HG03066 (cell line): Measurements from ENCODE around the gene ACSS1.

Source experiments
- ATAC-seq: cut with Tn5 transposase; IDR thresholded peaks from one replicate; pipeline ENCODE4 v1.9.1; 2021; ENCODE audit warnings: low read depth; ENCODE audit not compliant: unreplicated experiment

The ACSS1 gene

GRCh38 chr20:24981282-24981681, 76.7 kb downstream of the ACSS1 start:
- no peak for ATAC-seq

- ATAC-seq: no peak
Measured at GRCh38 chr20:24980291-24981053, 77.5 kb downstream of the ACSS1 start.

- no peak for ATAC-seq
Measured at GRCh38 chr20:24979036-24979960, 78.6 kb downstream of the ACSS1 start.

GRCh38 chr20:24978513-24978912, 79.4 kb downstream of the ACSS1 start:
- no peak for ATAC-seq

DNA sequence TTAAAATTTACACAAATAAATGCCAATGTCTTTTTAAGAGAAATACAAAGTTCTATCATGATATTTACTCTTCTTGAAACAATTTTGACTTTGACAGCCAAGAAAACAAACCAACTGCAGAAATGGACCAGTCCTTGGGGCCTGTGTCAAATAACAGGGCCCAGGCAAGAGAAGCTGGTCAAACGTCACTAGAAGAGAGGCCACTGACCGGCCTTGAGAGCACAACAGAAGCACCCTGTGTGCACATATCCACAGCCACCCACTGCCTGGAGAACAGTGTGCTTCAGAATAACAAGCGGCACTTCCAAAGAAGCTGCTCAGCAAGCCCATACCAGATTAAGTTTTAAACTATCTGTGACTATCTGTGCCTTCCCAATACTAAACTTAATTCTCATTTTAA, 80.1 kb downstream of the ACSS1 start:
- no peak for ATAC-seq

- no peak for ATAC-seq
Measured at GRCh38 chr20:24977336-24977735, 80.6 kb downstream of the ACSS1 start.

DNA sequence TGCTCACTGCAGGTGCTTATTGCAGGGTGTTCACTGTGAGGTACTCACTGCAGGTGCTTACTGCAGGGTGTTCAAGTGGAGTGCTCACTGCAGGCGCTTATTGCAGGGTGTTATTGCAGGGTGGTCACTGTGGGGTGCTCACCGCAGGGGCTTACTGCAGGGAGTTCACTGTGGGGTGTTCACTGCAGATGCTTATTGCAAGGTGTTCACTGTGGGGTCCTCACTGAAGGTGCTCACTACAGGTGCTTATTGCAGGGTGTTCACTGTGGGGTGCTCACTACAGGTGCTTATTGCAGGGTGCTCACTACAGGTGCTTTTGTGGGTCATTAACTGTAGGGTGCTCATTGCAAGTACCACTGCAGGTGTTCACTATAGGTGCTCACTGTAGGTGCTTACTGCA, 85.6 kb downstream of the ACSS1 start:
- no peak for ATAC-seq

DNA sequence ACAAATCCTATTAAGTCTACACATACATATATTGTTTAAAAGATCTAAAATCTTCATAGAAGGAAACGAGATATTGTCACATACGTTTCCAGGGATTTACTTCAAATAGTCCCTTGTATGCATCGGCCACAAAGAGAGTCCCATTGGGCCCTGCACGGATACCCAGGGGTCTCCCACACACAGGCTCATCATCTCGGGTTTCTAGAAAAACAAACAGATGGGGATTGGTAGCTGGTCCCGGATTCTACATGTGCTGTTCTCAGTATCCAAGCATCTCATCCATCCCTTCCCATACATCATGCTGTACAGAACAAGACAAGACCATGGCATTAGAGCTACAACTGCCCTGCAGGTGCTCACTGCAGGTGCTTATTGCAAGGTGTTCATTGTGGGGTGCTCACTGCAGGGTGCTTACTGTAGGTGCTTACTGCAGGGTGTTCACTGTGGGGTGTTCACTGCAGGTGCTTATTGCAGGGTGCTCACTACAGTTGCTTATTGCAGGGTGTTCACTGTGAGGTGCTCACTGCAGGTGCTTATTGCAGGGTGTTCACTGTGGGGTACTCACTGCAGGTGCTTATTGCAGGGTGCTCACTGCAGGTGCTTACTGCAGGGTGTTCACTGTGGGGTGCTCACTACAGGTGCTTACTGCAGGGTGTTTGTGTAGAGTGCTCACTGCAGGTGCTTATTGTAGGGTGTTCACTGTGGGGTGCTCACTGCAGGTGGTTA, 86.4 kb downstream of the ACSS1 start:
- ATAC-seq: no peak

GRCh38 chr20:24970754-24971153, 87.2 kb downstream of the ACSS1 start:
- ATAC-seq: no peak

DNA sequence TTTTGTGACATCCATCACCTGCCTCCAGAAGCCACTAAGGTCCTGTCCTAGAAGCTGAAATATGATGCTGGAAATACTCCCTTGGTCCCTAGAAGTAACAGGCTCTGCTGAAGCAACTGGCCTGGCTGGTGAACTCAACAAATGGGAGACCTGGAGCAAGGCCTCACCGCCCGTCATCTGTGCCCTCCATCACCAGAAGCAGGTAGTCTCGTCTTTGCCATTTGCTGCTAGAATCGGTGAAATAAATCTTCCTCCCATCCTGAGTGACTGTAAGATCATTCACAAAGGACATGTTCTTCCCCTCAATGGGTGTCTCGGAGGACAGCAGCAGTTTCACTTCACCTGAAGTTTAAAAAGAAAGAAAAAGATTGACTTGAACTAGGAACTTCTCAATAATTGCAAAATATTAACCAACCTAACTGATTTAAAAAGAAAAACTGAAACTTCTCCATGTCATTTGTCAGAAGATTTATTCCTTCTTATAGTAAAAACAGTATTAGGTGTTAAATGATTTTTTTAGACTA, 87.8 kb downstream of the ACSS1 start:
- ATAC-seq: no peak

DNA sequence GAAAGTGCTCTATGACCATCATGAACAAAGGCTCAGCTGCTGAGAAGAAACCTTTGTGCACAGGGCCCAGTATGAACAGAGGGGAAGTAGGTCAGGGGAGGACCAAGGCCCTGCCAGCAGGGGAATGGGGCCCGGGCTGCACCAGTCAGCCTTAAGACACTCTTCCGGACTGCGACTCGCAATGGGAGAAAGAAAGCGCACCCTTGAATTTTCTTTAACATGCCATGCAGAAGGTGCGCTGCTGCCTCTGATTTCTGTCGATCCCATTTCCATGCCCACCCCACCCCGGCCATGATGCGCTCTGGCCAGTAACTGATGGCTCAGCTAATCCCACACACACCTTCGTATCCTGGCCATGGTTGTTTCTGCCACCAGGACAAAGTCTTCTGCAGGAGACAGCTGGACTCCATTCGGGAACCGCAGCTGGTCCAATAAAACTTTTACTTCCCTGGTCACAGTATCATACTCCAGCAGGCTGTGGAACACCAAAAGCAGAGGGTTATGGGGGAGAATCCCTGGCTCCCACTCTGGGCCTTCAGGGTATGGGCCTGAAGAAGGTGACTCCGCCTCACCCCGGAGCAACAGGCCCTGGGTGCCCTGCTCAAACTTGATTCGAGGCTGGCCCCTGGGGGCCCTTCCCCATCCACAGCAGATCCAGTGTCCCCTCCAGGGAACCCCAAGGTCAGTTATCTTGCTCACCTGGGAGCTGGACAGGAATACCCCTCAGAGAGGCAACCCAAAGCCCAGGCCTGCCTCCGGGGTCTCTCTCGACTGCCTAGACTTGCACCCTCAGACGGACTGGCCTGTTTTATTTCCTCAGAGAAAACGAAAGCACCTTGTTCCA, 88.5 kb downstream of the ACSS1 start:
- ATAC-seq: no peak

GRCh38 chr20:24968278-24968800, 89.6 kb downstream of the ACSS1 start:
- ATAC-seq: no peak

- no peak for ATAC-seq
Measured at GRCh38 chr20:24966317-24967012, 91.5 kb downstream of the ACSS1 start.

DNA sequence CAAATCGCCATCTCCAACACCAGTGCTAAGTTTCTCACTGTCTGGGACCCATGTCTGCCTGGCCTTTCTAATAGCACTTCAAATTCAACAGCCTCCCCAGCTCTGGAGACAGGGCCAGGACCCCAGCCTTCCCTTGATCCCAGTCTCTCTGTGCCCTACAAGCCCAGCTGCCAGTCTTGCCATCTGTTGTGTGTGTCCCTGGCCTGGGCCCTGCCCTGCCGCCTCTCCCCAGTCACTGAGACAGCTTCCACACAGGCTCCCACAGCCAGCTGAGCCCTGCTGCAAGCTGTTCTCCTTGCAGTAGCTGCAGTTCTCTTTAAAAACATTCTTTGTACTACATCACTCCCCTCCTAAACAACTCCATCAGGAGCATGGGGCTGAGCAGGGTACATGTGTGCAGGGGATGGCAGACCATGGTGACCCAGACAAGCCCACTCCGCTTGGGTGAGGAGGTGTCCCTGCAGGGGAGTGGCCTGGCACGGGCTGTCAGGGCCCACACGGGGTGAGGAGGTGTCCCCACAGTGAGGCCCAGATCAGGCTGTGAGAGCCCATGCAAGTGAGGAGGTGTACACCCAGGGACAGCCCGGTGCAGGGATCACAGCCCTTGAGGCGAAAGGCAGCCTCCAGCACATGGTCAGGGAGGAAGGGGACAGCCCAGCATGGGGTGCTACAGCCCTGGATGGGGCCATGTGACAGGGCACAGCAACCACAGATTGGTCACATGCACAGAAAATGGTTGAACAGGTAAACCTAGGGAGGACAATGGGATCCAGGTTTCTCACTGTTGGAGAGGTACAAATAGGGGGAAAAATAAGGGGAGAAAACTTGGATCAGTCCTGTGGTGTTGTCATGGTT, 92.6 kb downstream of the ACSS1 start:
- no peak for ATAC-seq

GRCh38 chr20:24964506-24964840, 93.5 kb downstream of the ACSS1 start:
- ATAC-seq: no peak

- no peak for ATAC-seq
Measured at GRCh38 chr20:24963672-24964505, 94.0 kb downstream of the ACSS1 start.

- no peak for ATAC-seq
Measured at GRCh38 chr20:24962510-24962909, 95.4 kb downstream of the ACSS1 start.

GRCh38 chr20:24962182-24962492, 95.8 kb downstream of the ACSS1 start:
- no peak for ATAC-seq
